Activated CD8-positive, alpha-beta T cell treated with anti-CD3 and anti-CD28 coated beads for 36 hours (primary cell): ENCODE data around the gene PACRGL. TPM values are rescaled to one million over a fixed set of nuclear protein-coding genes. Genes with fewer than 3 reads are reported as not detected.

Source experiments
- ATAC-seq: fragments of 200-7000 bp; cut with Tn5 transposase; one replicate; pipeline ENCODE4 v1.10.0; 2021; ENCODE audit warnings: mild to moderate bottlenecking, moderate library complexity
- CTCF ChIA-PET: fragments of 350-600 bp; sonication (Branson Sonifier 250); formaldehyde crosslinking; loops from one replicate; lab custom pipeline; 2021; ENCODE audit warnings: antibody characterized with exemption; lab: Charles Lee
- POLR2A ChIA-PET: fragments of 350-600 bp; sonication (Branson Sonifier 250); formaldehyde crosslinking; loops from one replicate; lab custom pipeline; 2021; ENCODE audit warnings: antibody characterized with exemption; lab: Charles Lee
- DNase-seq: peaks from one replicate; pipeline ENCODE4 v3.0.0-alpha.2; 2020
- H3K27ac Mint-ChIP-seq: one replicate; pipeline ENCODE4 v1.8.0; 2021; ENCODE audit warnings: mild to moderate bottlenecking, mixed read lengths
- H3K27me3 Mint-ChIP-seq: one replicate; pipeline ENCODE4 v1.8.0; 2021; ENCODE audit warnings: mixed read lengths
- H3K36me3 Mint-ChIP-seq: one replicate; pipeline ENCODE4 v1.8.0; 2021; ENCODE audit warnings: low read depth, mixed read lengths
- H3K4me1 Mint-ChIP-seq: one replicate; pipeline ENCODE4 v1.8.0; 2021; ENCODE audit warnings: low read depth, mixed read lengths
- H3K4me3 Mint-ChIP-seq: one replicate; pipeline ENCODE4 v1.8.0; 2021; ENCODE audit warnings: mild to moderate bottlenecking, moderate library complexity, mixed read lengths
- H3K9me3 Mint-ChIP-seq: one replicate; pipeline ENCODE4 v1.8.0; 2021; ENCODE audit warnings: mixed read lengths
- intact Hi-C: fragments of 100-400 bp; cut with micrococcal nuclease; formaldehyde crosslinking; loops from one replicate; pipeline ENCODE4 v1.10.0; 2022
- total RNA-seq, 2 experiments: library from RNA; stranded (reverse); gene quantifications; one replicate each; pipeline ENCODE4 v1.2.3, GENCODE V29; 2021
- TF ChIP-seq, protein P1 (sequence below): fragments of 200-600 bp; IDR thresholded peaks from one replicate; pipeline ENCODE4 v1.8.0; 2022; ENCODE audit warnings: antibody characterized with exemption, mild to moderate bottlenecking

The PACRGL gene
- total RNA-seq, 2 experiments from 2014 or later = 13.0 to 14.0 TPM

- POLR2A ChIA-PET = no interaction called here
- no peaks in the 10 kb centered on the region for H3K36me3 Mint-ChIP-seq
- DNase-seq = no peak
- CTCF ChIA-PET = interaction anchor here (0.6 to 3.7 kb wide), 20 partner anchors 9 to 374 kb away, joined by 3 to 23 read pairs (median 4); partner anchors contain the start of gene PACRGL
- H3K27me3 Mint-ChIP-seq = peaks cover 6% of the 10 kb centered on the region
- intact Hi-C loops = loop anchor here (10.0 kb wide), 1 partner anchor 2000 kb away; no protein-coding TSS in a partner anchor
- H3K27ac Mint-ChIP-seq = no peak overlapping the region
- no peak for ATAC-seq
- no peaks in the 10 kb centered on the region for H3K4me1 Mint-ChIP-seq
- no peak overlapping the region for H3K4me3 Mint-ChIP-seq
- TF ChIP-seq, protein P1, sequence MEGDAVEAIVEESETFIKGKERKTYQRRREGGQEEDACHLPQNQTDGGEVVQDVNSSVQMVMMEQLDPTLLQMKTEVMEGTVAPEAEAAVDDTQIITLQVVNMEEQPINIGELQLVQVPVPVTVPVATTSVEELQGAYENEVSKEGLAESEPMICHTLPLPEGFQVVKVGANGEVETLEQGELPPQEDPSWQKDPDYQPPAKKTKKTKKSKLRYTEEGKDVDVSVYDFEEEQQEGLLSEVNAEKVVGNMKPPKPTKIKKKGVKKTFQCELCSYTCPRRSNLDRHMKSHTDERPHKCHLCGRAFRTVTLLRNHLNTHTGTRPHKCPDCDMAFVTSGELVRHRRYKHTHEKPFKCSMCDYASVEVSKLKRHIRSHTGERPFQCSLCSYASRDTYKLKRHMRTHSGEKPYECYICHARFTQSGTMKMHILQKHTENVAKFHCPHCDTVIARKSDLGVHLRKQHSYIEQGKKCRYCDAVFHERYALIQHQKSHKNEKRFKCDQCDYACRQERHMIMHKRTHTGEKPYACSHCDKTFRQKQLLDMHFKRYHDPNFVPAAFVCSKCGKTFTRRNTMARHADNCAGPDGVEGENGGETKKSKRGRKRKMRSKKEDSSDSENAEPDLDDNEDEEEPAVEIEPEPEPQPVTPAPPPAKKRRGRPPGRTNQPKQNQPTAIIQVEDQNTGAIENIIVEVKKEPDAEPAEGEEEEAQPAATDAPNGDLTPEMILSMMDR = peak; percentile 89
- no peaks in the 10 kb centered on the region for H3K9me3 Mint-ChIP-seq
Measured at GRCh38 chr4:20684852-20685763, 15.2 kb upstream of the PACRGL start.

- CTCF ChIA-PET = interaction anchor here (0.7 to 3.7 kb wide), 3 partner anchors 11 to 293 kb away, joined by 4 to 23 read pairs (median 5); partner anchors contain the start of gene PACRGL
- H3K36me3 Mint-ChIP-seq = no peaks in the 10 kb centered on the region
- intact Hi-C loops = loop anchor here (10.0 kb wide), 1 partner anchor 2003 kb away; no protein-coding TSS in a partner anchor
Measured at GRCh38 chr4:20687864-20688263, 12.4 kb upstream of the PACRGL start.

GRCh38 chr4:20696815-20697214 lies 3.4 kb upstream of the PACRGL start:
- H3K27ac Mint-ChIP-seq = no peak overlapping the region
- intact Hi-C loops = no loop called here
- H3K27me3 Mint-ChIP-seq = peaks cover 4% of the 10 kb centered on the region
- H3K36me3 Mint-ChIP-seq = no peaks in the 10 kb centered on the region
- peaks cover 17% of the 10 kb centered on the region for H3K4me1 Mint-ChIP-seq
- CTCF ChIA-PET = interaction anchor here (1.8 kb wide), 1 partner anchor 12 kb away, joined by 11 read pairs; no protein-coding TSS in a partner anchor
- H3K9me3 Mint-ChIP-seq = no peaks in the 10 kb centered on the region
- no peak overlapping the region for H3K4me3 Mint-ChIP-seq
- TF ChIP-seq, protein P1 = no peak
- ATAC-seq (no peak), DNase-seq (no peak)
- POLR2A ChIA-PET = no interaction called here

More at GRCh38 chr4:20687864-20688263, 12.4 kb upstream of the PACRGL start:
- Mint-ChIP-seq H3K27ac (no peak overlapping the region), H3K4me1 (no peaks in the 10 kb centered on the region), H3K4me3 (no peak overlapping the region), H3K27me3 (peaks cover 10% of the 10 kb centered on the region), H3K9me3 (no peaks in the 10 kb centered on the region)
- ATAC-seq (no peak), DNase-seq (no peak)
- POLR2A ChIA-PET = no interaction called here
- TF ChIP-seq, protein P1 = no peak

- H3K4me1 Mint-ChIP-seq = peaks cover 27% of the 10 kb centered on the region
Measured at GRCh38 chr4:20698382-20698781, 1.9 kb upstream of the PACRGL start.

More at GRCh38 chr4:20698382-20698781, 1.9 kb upstream of the PACRGL start:
- ChIA-PET POLR2A (no interaction called here), CTCF (interaction anchor here (1.0 to 3.0 kb wide), 2 partner anchors 12 kb away, joined by 3 to 23 read pairs; no protein-coding TSS in a partner anchor)
- Mint-ChIP-seq H3K27ac (no peak overlapping the region), H3K9me3 (no peaks in the 10 kb centered on the region), H3K36me3 (peaks cover 1% of the 10 kb centered on the region), H3K27me3 (peaks cover 4% of the 10 kb centered on the region), H3K4me3 (no peak overlapping the region)
- TF ChIP-seq, protein P1 = no peak
- DNase-seq (no peak), ATAC-seq (no peak)
- intact Hi-C loops = no loop called here
